ENCODE data around the gene CATSPER3. TPM values are rescaled to one million over a fixed set of nuclear protein-coding genes. Genes with fewer than 3 reads are reported as not detected.

The CATSPER3 gene
- total and polyA plus RNA-seq, 9 donors = 0.36 to 0.85 (median 0.57) TPM

- intact Hi-C loops (cut with DNase I) = no loop called here
- peaks cover 0 to 4% of the 10 kb centered on the region in 2 donors for H3K9me3 ChIP-seq
- no peak for DNase-seq
- H3K4me1 ChIP-seq (ENCODE audit: insufficient read depth) = peaks cover 2% of the 10 kb centered on the region
- no peak overlapping the region for H3K4me3 ChIP-seq
- TF ChIP-seq POLR2A (IDR thresholded peaks at IDR 0.05) = no peak
- no peak for TF ChIP-seq EP300 (IDR thresholded peaks at IDR 0.05)
- no peak for TF ChIP-seq CTCF (IDR thresholded peaks at IDR 0.05)
- H3K27me3 ChIP-seq = peaks cover 11% of the 10 kb centered on the region
- no peaks in the 10 kb centered on the region for H3K36me3 ChIP-seq
- 42 to 55% (median 44%) methylated on average over 27 to 29 of the region's 29 CpGs for WGBS, 3 donors
- no peak overlapping the region for H3K27ac ChIP-seq
These were observed 59.6 kb downstream of the CATSPER3 start for GRCh38 chr5:135027266-135027696.

GRCh38 chr5:135027697-135028615, 60.2 kb downstream of the CATSPER3 start:
- intact Hi-C loops (cut with DNase I) = no loop called here
- WGBS, 3 donors = 18 to 40% (median 22%) methylated on average over 53 to 79 of the region's 79 CpGs
- Histone ChIP-seq H3K9me3 (peaks cover 0 to 4% of the 10 kb centered on the region in 2 donors), H3K4me3 (no peak overlapping the region), H3K27ac (no peak overlapping the region), H3K4me1 (ENCODE audit: insufficient read depth) (peaks cover 3% of the 10 kb centered on the region), H3K36me3 (no peaks in the 10 kb centered on the region), H3K27me3 (peaks cover 11% of the 10 kb centered on the region)
- no peak for TF ChIP-seq EP300 (IDR thresholded peaks at IDR 0.05)
- TF ChIP-seq CTCF (IDR thresholded peaks at IDR 0.05) = no peak
- no peak for TF ChIP-seq POLR2A (IDR thresholded peaks at IDR 0.05)
- no peak for DNase-seq

- peaks cover 11% of the 10 kb centered on the region for H3K27me3 ChIP-seq
- H3K36me3 ChIP-seq = no peaks in the 10 kb centered on the region
- DNase-seq = no peak
- peaks cover 0 to 4% of the 10 kb centered on the region in 2 donors for H3K9me3 ChIP-seq
- 16 to 35% (median 17%) methylated on average over 60 to 62 of the region's 62 CpGs for WGBS, 3 donors
- intact Hi-C loops (cut with DNase I) = no loop called here
- no peak overlapping the region for H3K4me3 ChIP-seq
- H3K4me1 ChIP-seq (ENCODE audit: insufficient read depth) = peaks cover 7% of the 10 kb centered on the region
- no peak overlapping the region for H3K27ac ChIP-seq
- TF ChIP-seq CTCF (IDR thresholded peaks at IDR 0.05) (no peak), POLR2A (IDR thresholded peaks at IDR 0.05) (no peak), EP300 (IDR thresholded peaks at IDR 0.05) (no peak)
These were observed 61.2 kb downstream of the CATSPER3 start for GRCh38 chr5:135028791-135029476.

- Histone ChIP-seq H3K4me3 (no peak overlapping the region), H3K27ac (no peak overlapping the region), H3K36me3 (no peaks in the 10 kb centered on the region), H3K4me1 (ENCODE audit: insufficient read depth) (peaks cover 7% of the 10 kb centered on the region), H3K27me3 (peaks cover 11% of the 10 kb centered on the region), H3K9me3 (peaks cover 0 to 4% of the 10 kb centered on the region in 2 donors)
- DNase-seq = no peak
- intact Hi-C loops (cut with DNase I) = no loop called here
- WGBS, 3 donors = 17 to 44% (median 23%) methylated on average over 15 of the region's 15 CpGs
- TF ChIP-seq POLR2A (IDR thresholded peaks at IDR 0.05) (no peak), EP300 (IDR thresholded peaks at IDR 0.05) (no peak), CTCF (IDR thresholded peaks at IDR 0.05) (no peak)
These were observed 61.9 kb downstream of the CATSPER3 start for GRCh38 chr5:135029477-135030122.

All from ovary (tissue), 9 donors.